ENCODE data around the gene PRSS12. TPM values are rescaled to one million over a fixed set of nuclear protein-coding genes. Genes with fewer than 3 reads are reported as not detected.

The PRSS12 gene
- total RNA-seq, 1 donor from 2014 or later = 10.4 TPM

DNA sequence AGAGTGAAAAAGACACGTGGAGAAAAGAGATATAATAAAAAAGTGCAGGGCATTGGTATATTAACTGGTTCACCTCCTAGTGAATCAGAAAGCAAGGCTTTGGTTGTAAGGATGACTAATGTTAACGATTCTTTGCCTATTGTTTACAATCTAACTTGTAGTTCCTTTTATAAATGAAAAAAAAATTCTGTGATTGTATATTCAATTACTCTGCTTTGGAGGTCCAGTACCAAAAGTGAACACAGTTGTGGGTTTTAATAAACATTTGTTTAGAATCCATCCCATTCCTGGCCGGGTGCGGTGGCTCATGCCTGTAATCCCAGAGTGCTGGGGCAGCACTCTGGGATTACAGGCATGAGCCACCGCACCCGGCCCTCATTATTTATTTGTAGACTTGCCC is 36.9 kb upstream of the PRSS12 start:
- Histone ChIP-seq H3K4me1 (ENCODE audit: control insufficient read depth in 3 of 3, insufficient read depth in 3 of 3, low read length in 3 of 3) (no peaks in the 10 kb centered on the region), H3K27ac (ENCODE audit: low read depth, low read length) (no peak overlapping the region), H3K36me3 (ENCODE audit: control insufficient read depth in 3 of 3, insufficient read depth in 3 of 3, low read length in 3 of 3) (no peaks in the 10 kb centered on the region)

DNA sequence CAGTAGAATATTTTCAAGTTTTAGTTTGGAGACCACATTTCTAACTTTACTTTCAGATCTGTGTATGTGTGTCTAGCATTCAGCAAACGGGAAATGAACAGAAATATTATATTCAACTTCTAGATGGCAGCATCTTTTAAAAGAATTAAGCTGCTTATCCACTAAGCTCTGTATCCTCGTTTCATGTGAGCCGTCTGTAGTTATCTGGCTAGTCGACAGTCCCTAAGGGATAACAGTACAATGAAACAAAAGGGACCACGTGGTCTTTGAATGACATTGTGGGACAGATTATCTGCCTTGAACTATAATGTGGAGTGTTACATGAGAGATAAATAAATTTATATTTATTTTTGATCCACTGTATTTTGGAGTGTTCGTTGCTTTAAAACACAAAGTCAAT is 35.8 kb upstream of the PRSS12 start:
- H3K27me3 ChIP-seq (ENCODE audit: control insufficient read depth in 3 of 3, insufficient read depth in 3 of 3, low read length in 3 of 3) = no peaks in the 10 kb centered on the region
- no peak overlapping the region for H3K4me3 ChIP-seq (ENCODE audit: low read length in 3 of 3)
- H3K36me3 ChIP-seq (ENCODE audit: control insufficient read depth in 3 of 3, insufficient read depth in 3 of 3, low read length in 3 of 3) = no peaks in the 10 kb centered on the region
- H3K4me1 ChIP-seq (ENCODE audit: control insufficient read depth in 3 of 3, insufficient read depth in 3 of 3, low read length in 3 of 3) = no peaks in the 10 kb centered on the region
- H3K9me3 ChIP-seq (ENCODE audit: control insufficient read depth in 3 of 3, low read length in 3 of 3) = no peaks in the 10 kb centered on the region
- no peak overlapping the region for H3K27ac ChIP-seq (ENCODE audit: low read depth, low read length)
- no peak overlapping the region for H3K9ac ChIP-seq (ENCODE audit: low read depth in 1 of 3, low read length in 3 of 3)

More for the DNA sequence above, 36.9 kb upstream of the PRSS12 start:
- Histone ChIP-seq H3K9ac (ENCODE audit: low read depth in 1 of 3, low read length in 3 of 3) (no peak overlapping the region), H3K4me3 (ENCODE audit: low read length in 3 of 3) (no peak overlapping the region), H3K9me3 (ENCODE audit: control insufficient read depth in 3 of 3, low read length in 3 of 3) (no peaks in the 10 kb centered on the region), H3K27me3 (ENCODE audit: control insufficient read depth in 3 of 3, insufficient read depth in 3 of 3, low read length in 3 of 3) (no peaks in the 10 kb centered on the region)

DNA sequence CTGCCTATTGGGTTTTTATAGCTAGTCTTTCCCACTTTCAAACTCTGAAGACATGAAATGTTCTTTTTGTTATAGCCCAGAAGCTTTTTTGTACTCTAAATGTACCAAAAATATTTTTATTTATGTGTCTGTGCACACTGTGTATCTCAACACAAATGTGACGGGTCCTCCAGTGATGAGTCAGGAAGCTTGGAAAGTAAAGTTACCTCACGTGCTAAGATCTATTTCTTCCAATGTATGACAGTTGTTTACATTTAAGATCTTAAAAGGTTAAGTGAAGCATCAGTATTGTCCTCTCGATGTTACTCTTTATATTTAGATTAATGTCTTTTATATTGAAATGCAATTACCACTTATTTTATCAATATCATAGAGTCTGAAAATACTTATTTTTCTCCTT is 29.1 kb upstream of the PRSS12 start:
- no peaks in the 10 kb centered on the region for H3K27me3 ChIP-seq (ENCODE audit: control insufficient read depth in 3 of 3, insufficient read depth in 3 of 3, low read length in 3 of 3)
- H3K4me1 ChIP-seq (ENCODE audit: control insufficient read depth in 3 of 3, insufficient read depth in 3 of 3, low read length in 3 of 3) = no peaks in the 10 kb centered on the region
- no peak overlapping the region for H3K9ac ChIP-seq (ENCODE audit: low read depth in 1 of 3, low read length in 3 of 3)
- no peak overlapping the region for H3K27ac ChIP-seq (ENCODE audit: low read depth, low read length)
- H3K4me3 ChIP-seq (ENCODE audit: low read length in 3 of 3) = no peak overlapping the region
- H3K36me3 ChIP-seq (ENCODE audit: control insufficient read depth in 3 of 3, insufficient read depth in 3 of 3, low read length in 3 of 3) = no peaks in the 10 kb centered on the region
- no peaks in the 10 kb centered on the region for H3K9me3 ChIP-seq (ENCODE audit: control insufficient read depth in 3 of 3, low read length in 3 of 3)

DNA sequence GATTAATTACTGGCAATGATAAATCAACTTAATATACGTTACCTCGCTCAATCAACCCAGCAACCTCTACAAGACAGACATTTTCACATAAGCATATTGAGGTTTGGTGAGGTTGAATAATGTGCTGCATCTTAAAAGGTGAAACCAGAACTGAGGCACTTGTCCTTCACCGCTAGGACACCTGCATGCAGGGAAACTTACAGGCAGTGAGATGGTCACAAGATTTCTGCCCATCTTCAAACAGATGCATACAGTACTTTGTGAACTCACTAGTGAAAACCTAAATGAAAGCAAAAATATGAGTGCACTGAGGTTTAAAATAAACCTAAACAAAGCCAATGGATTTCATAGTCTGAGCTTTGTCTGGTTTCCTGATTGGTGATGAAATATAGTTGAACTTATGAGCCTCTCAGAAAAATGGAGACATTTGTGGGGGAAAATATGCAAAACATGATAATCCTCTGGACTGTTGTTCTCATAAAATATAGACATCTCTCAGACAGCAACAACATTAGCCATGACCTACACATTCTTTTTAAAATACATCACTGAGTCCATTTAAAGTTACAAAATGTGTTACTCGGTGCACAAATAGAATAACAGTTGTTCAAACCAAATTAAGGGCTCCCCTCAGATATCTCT is 20.9 kb upstream of the PRSS12 start:
- Histone ChIP-seq H3K36me3 (ENCODE audit: control insufficient read depth in 3 of 3, insufficient read depth in 3 of 3, low read length in 3 of 3) (no peaks in the 10 kb centered on the region), H3K4me1 (ENCODE audit: control insufficient read depth in 3 of 3, insufficient read depth in 3 of 3, low read length in 3 of 3) (no peaks in the 10 kb centered on the region), H3K9ac (ENCODE audit: low read depth in 1 of 3, low read length in 3 of 3) (no peak overlapping the region), H3K27me3 (ENCODE audit: control insufficient read depth in 3 of 3, insufficient read depth in 3 of 3, low read length in 3 of 3) (no peaks in the 10 kb centered on the region), H3K9me3 (ENCODE audit: control insufficient read depth in 3 of 3, low read length in 3 of 3) (no peaks in the 10 kb centered on the region), H3K4me3 (ENCODE audit: low read length in 3 of 3) (no peak overlapping the region), H3K27ac (ENCODE audit: low read depth, low read length) (no peak overlapping the region)

DNA sequence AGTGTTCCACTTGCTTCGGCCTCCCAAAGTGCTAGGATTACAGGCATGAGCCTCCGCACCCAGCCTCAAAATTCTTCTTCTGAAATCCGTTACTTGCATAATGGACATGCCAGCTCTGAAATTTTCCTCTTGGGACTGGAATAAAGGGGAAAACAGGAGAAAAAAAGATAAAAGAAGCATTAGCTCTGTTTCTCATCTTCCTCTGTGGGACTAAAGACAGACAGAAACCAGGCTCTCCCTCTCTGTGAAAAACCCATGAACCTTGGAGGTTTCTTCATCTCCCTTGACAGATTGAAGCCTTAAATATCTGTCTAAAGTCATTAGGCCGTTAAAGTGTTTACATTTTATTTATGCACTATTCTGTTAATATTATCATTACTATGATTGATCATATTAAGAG is 19.4 kb upstream of the PRSS12 start:
- Histone ChIP-seq H3K36me3 (ENCODE audit: control insufficient read depth in 3 of 3, insufficient read depth in 3 of 3, low read length in 3 of 3) (no peaks in the 10 kb centered on the region), H3K4me1 (ENCODE audit: control insufficient read depth in 3 of 3, insufficient read depth in 3 of 3, low read length in 3 of 3) (no peaks in the 10 kb centered on the region), H3K9me3 (ENCODE audit: control insufficient read depth in 3 of 3, low read length in 3 of 3) (no peaks in the 10 kb centered on the region), H3K27me3 (ENCODE audit: control insufficient read depth in 3 of 3, insufficient read depth in 3 of 3, low read length in 3 of 3) (no peaks in the 10 kb centered on the region), H3K27ac (ENCODE audit: low read depth, low read length) (no peak overlapping the region), H3K4me3 (ENCODE audit: low read length in 3 of 3) (no peak overlapping the region), H3K9ac (ENCODE audit: low read depth in 1 of 3, low read length in 3 of 3) (no peak overlapping the region)

DNA sequence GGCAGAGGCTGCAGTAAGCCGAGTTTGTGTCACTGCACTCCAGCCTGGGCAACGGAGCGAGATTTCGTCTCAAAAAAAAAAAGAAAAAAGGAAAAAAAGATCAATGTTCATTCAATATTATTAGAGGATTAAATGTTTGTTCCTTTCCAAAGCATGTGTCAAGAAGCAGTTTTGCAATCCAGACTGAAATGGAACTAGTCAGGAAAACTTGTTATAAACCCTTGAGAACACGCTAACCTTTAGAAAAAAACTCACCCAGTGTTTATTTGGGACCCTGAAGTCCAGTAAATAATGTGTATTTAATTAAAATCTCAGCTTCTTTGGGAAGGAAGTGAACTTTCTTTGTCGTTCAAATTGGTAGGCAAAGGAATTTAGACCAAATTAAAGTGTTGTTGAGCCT is 16.4 kb upstream of the PRSS12 start:
- H3K4me1 ChIP-seq (ENCODE audit: control insufficient read depth in 3 of 3, insufficient read depth in 3 of 3, low read length in 3 of 3) = no peaks in the 10 kb centered on the region
- no peak overlapping the region for H3K4me3 ChIP-seq (ENCODE audit: low read length in 3 of 3)
- no peaks in the 10 kb centered on the region for H3K27me3 ChIP-seq (ENCODE audit: control insufficient read depth in 3 of 3, insufficient read depth in 3 of 3, low read length in 3 of 3)
- no peaks in the 10 kb centered on the region for H3K9me3 ChIP-seq (ENCODE audit: control insufficient read depth in 3 of 3, low read length in 3 of 3)
- no peak overlapping the region for H3K27ac ChIP-seq (ENCODE audit: low read depth, low read length)
- no peak overlapping the region for H3K9ac ChIP-seq (ENCODE audit: low read depth in 1 of 3, low read length in 3 of 3)
- H3K36me3 ChIP-seq (ENCODE audit: control insufficient read depth in 3 of 3, insufficient read depth in 3 of 3, low read length in 3 of 3) = no peaks in the 10 kb centered on the region

DNA sequence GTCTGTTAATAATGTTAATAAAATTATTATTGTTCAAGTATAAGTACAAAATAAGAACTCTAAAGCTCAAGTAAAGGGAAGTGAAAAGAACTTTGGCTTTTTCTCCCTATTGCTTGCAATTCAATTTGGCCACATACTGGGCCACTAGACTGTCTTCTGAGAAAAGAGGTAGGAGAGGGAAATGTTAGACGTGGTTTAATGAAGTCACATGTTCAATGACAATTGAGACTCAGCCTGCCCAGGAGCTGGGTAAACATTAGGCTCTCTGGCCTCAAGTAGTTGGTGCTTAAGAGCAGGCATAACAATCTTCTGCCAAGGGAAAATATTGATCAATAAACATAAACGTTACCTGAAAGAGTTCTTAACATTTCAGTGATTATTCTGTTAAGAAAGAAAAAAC is 15.1 kb upstream of the PRSS12 start:
- Histone ChIP-seq H3K27me3 (ENCODE audit: control insufficient read depth in 3 of 3, insufficient read depth in 3 of 3, low read length in 3 of 3) (no peaks in the 10 kb centered on the region), H3K27ac (ENCODE audit: low read depth, low read length) (no peak overlapping the region), H3K36me3 (ENCODE audit: control insufficient read depth in 3 of 3, insufficient read depth in 3 of 3, low read length in 3 of 3) (no peaks in the 10 kb centered on the region), H3K9ac (ENCODE audit: low read depth in 1 of 3, low read length in 3 of 3) (no peak overlapping the region), H3K4me3 (ENCODE audit: low read length in 3 of 3) (no peak overlapping the region), H3K9me3 (ENCODE audit: control insufficient read depth in 3 of 3, low read length in 3 of 3) (no peaks in the 10 kb centered on the region), H3K4me1 (ENCODE audit: control insufficient read depth in 3 of 3, insufficient read depth in 3 of 3, low read length in 3 of 3) (no peaks in the 10 kb centered on the region)

DNA sequence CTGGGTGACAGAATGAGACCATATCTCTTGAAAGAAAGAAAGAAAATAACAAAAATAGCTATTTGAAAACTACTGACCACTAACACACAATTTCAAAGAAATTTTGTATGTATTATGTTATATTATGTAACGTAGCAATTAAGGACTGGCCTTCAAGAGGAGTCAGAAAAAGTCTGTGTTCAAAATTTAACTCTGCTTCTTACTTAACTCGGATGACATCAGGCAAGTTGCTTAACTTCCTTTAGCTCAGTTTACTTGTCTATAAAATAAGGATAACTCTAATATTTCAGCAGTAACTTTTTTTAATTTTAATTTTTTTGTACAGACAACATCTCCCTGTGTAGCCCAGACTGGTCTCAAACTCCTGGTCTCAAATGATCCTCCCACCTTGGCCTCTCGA is 14.6 kb upstream of the PRSS12 start:
- Histone ChIP-seq H3K27me3 (ENCODE audit: control insufficient read depth in 3 of 3, insufficient read depth in 3 of 3, low read length in 3 of 3) (no peaks in the 10 kb centered on the region), H3K9ac (ENCODE audit: low read depth in 1 of 3, low read length in 3 of 3) (no peak overlapping the region), H3K36me3 (ENCODE audit: control insufficient read depth in 3 of 3, insufficient read depth in 3 of 3, low read length in 3 of 3) (no peaks in the 10 kb centered on the region), H3K4me1 (ENCODE audit: control insufficient read depth in 3 of 3, insufficient read depth in 3 of 3, low read length in 3 of 3) (no peaks in the 10 kb centered on the region), H3K27ac (ENCODE audit: low read depth, low read length) (no peak overlapping the region), H3K4me3 (ENCODE audit: low read length in 3 of 3) (no peak overlapping the region), H3K9me3 (ENCODE audit: control insufficient read depth in 3 of 3, low read length in 3 of 3) (no peaks in the 10 kb centered on the region)

DNA sequence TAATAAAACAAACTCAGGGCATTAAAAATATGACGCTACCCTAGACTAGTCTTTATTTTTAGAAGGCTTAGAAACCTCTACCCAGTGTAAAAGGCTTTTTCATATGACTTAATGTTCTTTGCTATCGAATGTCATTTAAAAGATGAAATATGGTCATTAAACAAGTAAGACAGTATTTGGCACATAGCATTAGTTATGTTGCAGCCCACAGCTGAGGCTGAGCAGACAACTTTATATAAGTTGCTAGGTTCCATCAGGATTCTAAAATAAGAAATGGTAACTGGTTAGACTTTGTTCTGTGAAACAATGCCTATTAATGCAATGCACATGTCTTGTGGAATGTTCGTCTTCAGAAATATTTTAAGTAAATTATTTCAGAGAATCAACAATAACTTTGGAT is 10.4 kb upstream of the PRSS12 start:
- no peak overlapping the region for H3K27ac ChIP-seq (ENCODE audit: low read depth, low read length)
- H3K4me3 ChIP-seq (ENCODE audit: low read length in 3 of 3) = no peak overlapping the region
- H3K9ac ChIP-seq (ENCODE audit: low read depth in 1 of 3, low read length in 3 of 3) = no peak overlapping the region

DNA sequence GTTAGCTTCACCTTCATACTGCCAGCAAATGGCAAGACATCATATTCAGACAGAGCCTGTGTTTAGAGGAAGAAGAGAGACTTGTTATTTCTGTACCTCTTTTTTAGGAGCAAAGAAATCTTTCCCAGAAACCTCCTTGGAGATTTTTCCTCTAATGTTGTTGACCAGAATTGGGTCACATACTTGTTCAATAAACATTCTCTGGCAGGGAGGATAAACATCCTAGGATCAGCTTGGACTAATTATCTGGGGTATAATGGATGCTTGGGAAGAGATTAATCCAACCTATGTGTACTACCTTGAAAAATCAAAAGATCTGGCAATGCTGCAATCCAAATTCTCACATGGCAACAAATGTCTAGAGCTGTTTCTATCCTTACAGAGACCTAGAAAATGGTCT is 8.4 kb upstream of the PRSS12 start:
- Histone ChIP-seq H3K27ac (ENCODE audit: low read depth, low read length) (no peak overlapping the region), H3K4me1 (ENCODE audit: control insufficient read depth in 3 of 3, insufficient read depth in 3 of 3, low read length in 3 of 3) (no peaks in the 10 kb centered on the region), H3K9me3 (ENCODE audit: control insufficient read depth in 3 of 3, low read length in 3 of 3) (no peaks in the 10 kb centered on the region), H3K36me3 (ENCODE audit: control insufficient read depth in 3 of 3, insufficient read depth in 3 of 3, low read length in 3 of 3) (no peaks in the 10 kb centered on the region), H3K9ac (ENCODE audit: low read depth in 1 of 3, low read length in 3 of 3) (no peak overlapping the region), H3K4me3 (ENCODE audit: low read length in 3 of 3) (no peak overlapping the region), H3K27me3 (ENCODE audit: control insufficient read depth in 3 of 3, insufficient read depth in 3 of 3, low read length in 3 of 3) (peaks cover 0 to 9% (median 0%) of the 10 kb centered on the region in 3 donors)

More for the DNA sequence above, 10.4 kb upstream of the PRSS12 start:
- Histone ChIP-seq H3K4me1 (ENCODE audit: control insufficient read depth in 3 of 3, insufficient read depth in 3 of 3, low read length in 3 of 3) (no peaks in the 10 kb centered on the region), H3K36me3 (ENCODE audit: control insufficient read depth in 3 of 3, insufficient read depth in 3 of 3, low read length in 3 of 3) (no peaks in the 10 kb centered on the region), H3K27me3 (ENCODE audit: control insufficient read depth in 3 of 3, insufficient read depth in 3 of 3, low read length in 3 of 3) (peaks cover 0 to 4% (median 0%) of the 10 kb centered on the region in 3 donors), H3K9me3 (ENCODE audit: control insufficient read depth in 3 of 3, low read length in 3 of 3) (no peaks in the 10 kb centered on the region)

All from skeletal muscle tissue (tissue), 4 donors.